Naive thymus-derived CD4-positive, alpha-beta T cell (primary cell): ENCODE measurements around the gene GMPR. TPM values are rescaled to one million over a fixed set of nuclear protein-coding genes. Genes with fewer than 3 reads are reported as not detected.

ENCODE experiments used
- ATAC-seq: fragments of 150-1000 bp; cut with Tn5 transposase; 2 replicates; pipeline ENCODE4 v1.10.0; 2021; ENCODE audit warnings: mild to moderate bottlenecking, moderate library complexity
- CTCF ChIA-PET: fragments of 350-600 bp; sonication (Branson Sonifier 250); formaldehyde crosslinking; loops from one replicate; lab custom pipeline; 2021; ENCODE audit warnings: antibody characterized with exemption; lab: Charles Lee
- POLR2A ChIA-PET: fragments of 350-600 bp; sonication (Branson Sonifier 250); formaldehyde crosslinking; loops from one replicate; lab custom pipeline; 2021; ENCODE audit warnings: antibody characterized with exemption, inconsistent platforms; lab: Charles Lee
- DNase-seq, 9 donors: peaks; one replicate each; pipeline versions ENCODE4 v3.0.0 to v3.0.0-alpha.2; 2020 to 2022; ENCODE audit warnings: mixed read lengths in 1 of 9
- H3K27ac ChIP-seq: one replicate; pipeline ENCODE4 v1.7.0; 2013; ENCODE audit warnings: mild to moderate bottlenecking, low read depth, low read length, moderate library complexity
- H3K27me3 ChIP-seq, 2 donors: one replicate each; pipeline ENCODE4 v1.7.0; 2013; ENCODE audit warnings: low read length in 2 of 2, mild to moderate bottlenecking in 2 of 2, moderate library complexity in 2 of 2; ENCODE audit not compliant: control insufficient read depth in 2 of 2, insufficient read depth in 2 of 2
- H3K36me3 ChIP-seq, 3 experiments: 1 replicate in 2 of 3; 2 replicates in 1 of 3; pipeline ENCODE4 v1.7.0; 2013; ENCODE audit warnings: low read length in 3 of 3, mild to moderate bottlenecking in 3 of 3, moderate library complexity in 1 of 3; ENCODE audit not compliant: insufficient read depth in 3 of 3, control insufficient read depth in 2 of 3
- H3K4me1 ChIP-seq, 2 donors: one replicate each; pipeline ENCODE4 v1.7.0; 2013; ENCODE audit warnings: low read length in 2 of 2, mild to moderate bottlenecking in 2 of 2, moderate library complexity in 1 of 2; ENCODE audit not compliant: control insufficient read depth in 2 of 2, insufficient read depth in 2 of 2
- H3K4me3 ChIP-seq: 2 replicates; pipeline ENCODE4 v1.7.0; 2013; ENCODE audit warnings: mild to moderate bottlenecking, low read length
- H3K9me3 ChIP-seq, 3 experiments: 1 replicate in 2 of 3; 2 replicates in 1 of 3; pipeline ENCODE4 v1.7.0; 2013; ENCODE audit warnings: low read length in 3 of 3; ENCODE audit not compliant: control insufficient read depth in 2 of 3
- H3K27ac Mint-ChIP-seq, 9 donors: one replicate each; pipeline ENCODE4 v1.8.0; 2020 to 2022; ENCODE audit warnings: mixed read lengths in 9 of 9, mild to moderate bottlenecking in 8 of 9, moderate library complexity in 5 of 9, inconsistent platforms in 2 of 9
- H3K27me3 Mint-ChIP-seq, 5 donors: one replicate each; pipeline ENCODE4 v1.8.0; 2021 to 2022; ENCODE audit warnings: mixed read lengths in 5 of 5, mild to moderate bottlenecking in 1 of 5
- H3K36me3 Mint-ChIP-seq, 5 donors: one replicate each; pipeline ENCODE4 v1.8.0; 2020 to 2022; ENCODE audit warnings: mixed read lengths in 5 of 5, mild to moderate bottlenecking in 3 of 5, inconsistent platforms in 1 of 5
- H3K4me1 Mint-ChIP-seq, 7 donors: one replicate each; pipeline ENCODE4 v1.8.0; 2020 to 2022; ENCODE audit warnings: mixed read lengths in 7 of 7, mild to moderate bottlenecking in 3 of 7, inconsistent platforms in 1 of 7
- H3K4me3 Mint-ChIP-seq, 10 donors: one replicate each; pipeline ENCODE4 v1.8.0; 2020 to 2022; ENCODE audit warnings: mild to moderate bottlenecking in 10 of 10, mixed read lengths in 10 of 10, moderate library complexity in 6 of 10, inconsistent platforms in 2 of 10
- H3K9me3 Mint-ChIP-seq, 11 donors: one replicate each; pipeline ENCODE4 v1.8.0; 2020 to 2022; ENCODE audit warnings: mixed read lengths in 11 of 11, mild to moderate bottlenecking in 4 of 11, inconsistent platforms in 1 of 11, moderate library complexity in 1 of 11
- intact Hi-C, 2 donors: fragments of 100-400 bp; cut with micrococcal nuclease; formaldehyde crosslinking; loops; one replicate each; pipeline ENCODE4 v1.15.1; 2023
- polyA plus RNA-seq, 2 donors: library from polyadenylated mRNA; unstranded; fragments of 300-500 nt; fragmentation: Illumina TruSeq; gene quantifications; one replicate each; pipeline ENCODE4 v1.2.3, GENCODE V29; 2021
- total RNA-seq, 6 experiments: library from RNA in 5 of 6; stranded (reverse) in 5 of 6; gene quantifications; 1 replicate in 5 of 6; 2 replicates in 1 of 6; pipeline ENCODE4 v1.2.3 and lab custom pipeline; 2021 to 2026

The GMPR gene
- total and polyA plus RNA-seq, 7 experiments from 2014 or later: 0.60 to 2.1 (median 0.93) TPM; not detected in 2

DNA sequence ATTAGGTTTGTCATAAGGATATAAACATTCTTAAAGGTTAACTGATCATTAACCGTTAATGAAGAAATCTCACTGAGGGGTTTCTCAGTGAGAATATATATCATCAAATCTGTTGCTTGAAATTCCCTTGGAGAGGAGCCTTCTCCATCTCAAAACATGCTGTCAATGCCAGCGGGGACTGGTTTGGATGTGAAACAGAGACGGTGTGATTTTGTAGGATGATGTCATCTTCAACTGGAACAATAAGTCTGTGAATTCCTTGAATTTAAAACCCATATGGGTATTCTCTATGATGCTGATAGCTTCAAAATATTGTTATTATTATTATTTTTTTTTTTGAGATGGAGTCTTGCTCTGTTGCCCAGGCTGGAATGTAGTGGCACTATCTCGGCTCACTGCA, 75.9 kb downstream of the GMPR start:
- Mint-ChIP-seq H3K27ac (no peak overlapping the region), H3K4me3 (no peak overlapping the region), H3K27me3 (no peaks in the 10 kb centered on the region), H3K36me3 (peaks cover 2 to 8% (median 2%) of the 10 kb centered on the region in 5 donors), H3K9me3 (peaks cover 0 to 2% (median 0%) of the 10 kb centered on the region in 11 donors), H3K4me1 (peaks cover 12 to 25% (median 24%) of the 10 kb centered on the region in 7 donors)
- H3K27ac ChIP-seq: no peak overlapping the region
- no peaks in the 10 kb centered on the region for H3K9me3 ChIP-seq
- peaks cover 13 to 26% of the 10 kb centered on the region in 2 donors for H3K4me1 ChIP-seq
- peaks cover 0 to 5% (median 0%) of the 10 kb centered on the region in 3 experiments for H3K36me3 ChIP-seq
- ChIA-PET POLR2A (no interaction called here), CTCF (interaction anchor here (0.6 kb wide), 1 partner anchor 18 kb away, joined by 3 read pairs; no protein-coding TSS in a partner anchor)
- intact Hi-C loops: no loop called here
- DNase-seq (no peak), ATAC-seq (no peak)
- H3K27me3 ChIP-seq: no peaks in the 10 kb centered on the region
- no peak overlapping the region for H3K4me3 ChIP-seq

DNA sequence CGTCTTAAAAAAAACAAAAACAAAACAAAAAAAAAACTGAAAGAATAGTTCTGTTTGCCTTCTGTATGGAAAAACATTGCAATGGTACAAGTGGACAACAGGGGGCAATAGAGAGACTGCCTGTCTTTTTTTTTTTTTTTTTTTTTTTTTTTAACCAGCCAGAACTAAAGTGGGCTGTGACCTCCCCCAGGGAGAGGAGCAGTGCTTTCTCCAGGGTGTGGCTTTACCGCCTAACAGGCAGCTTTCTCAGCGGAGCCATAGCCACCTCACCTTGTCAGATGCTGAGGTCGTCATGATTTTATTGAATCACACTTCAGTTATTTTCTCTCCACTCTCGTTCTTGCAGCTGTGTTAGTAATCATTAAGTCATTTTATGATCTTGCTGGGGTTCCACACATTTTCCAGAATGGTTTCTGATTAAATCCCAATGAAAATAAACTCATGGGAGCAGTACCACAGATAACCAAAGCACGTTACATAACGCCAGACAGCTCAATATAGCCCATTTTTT, 78.4 kb downstream of the GMPR start:
- intact Hi-C loops: loop anchor here (1.0 kb wide), 2 partner anchors 16 to 93 kb away; no protein-coding TSS in a partner anchor
- Mint-ChIP-seq H3K4me1 (peaks cover 21 to 50% (median 49%) of the 10 kb centered on the region in 7 donors), H3K27me3 (no peaks in the 10 kb centered on the region), H3K4me3 (no peak overlapping the region), H3K36me3 (peaks cover 0 to 6% (median 0%) of the 10 kb centered on the region in 5 donors), H3K9me3 (peaks cover 0 to 2% (median 0%) of the 10 kb centered on the region in 11 donors), H3K27ac (peak overlapping the region in 6 of 9 donors; percentile 42 to 85 (median 48))
- H3K27me3 ChIP-seq: no peaks in the 10 kb centered on the region
- H3K27ac ChIP-seq: no peak overlapping the region
- no peaks in the 10 kb centered on the region for H3K36me3 ChIP-seq
- H3K9me3 ChIP-seq: no peaks in the 10 kb centered on the region
- H3K4me1 ChIP-seq: peaks cover 36 to 46% of the 10 kb centered on the region in 2 donors
- POLR2A ChIA-PET: interaction anchor here (0.6 to 1.6 kb wide), 3 partner anchors 15 to 1949 kb away, joined by 3 to 5 read pairs (median 3); no protein-coding TSS in a partner anchor
- peak in 7 of 9 donors; percentile 47 to 70 (median 60) for DNase-seq
- ATAC-seq: no peak
- CTCF ChIA-PET: interaction anchor here (0.8 to 4.4 kb wide), 4 partner anchors 13 to 454 kb away, joined by 3 to 35 read pairs (median 4); no protein-coding TSS in a partner anchor
- H3K4me3 ChIP-seq: no peak overlapping the region

DNA sequence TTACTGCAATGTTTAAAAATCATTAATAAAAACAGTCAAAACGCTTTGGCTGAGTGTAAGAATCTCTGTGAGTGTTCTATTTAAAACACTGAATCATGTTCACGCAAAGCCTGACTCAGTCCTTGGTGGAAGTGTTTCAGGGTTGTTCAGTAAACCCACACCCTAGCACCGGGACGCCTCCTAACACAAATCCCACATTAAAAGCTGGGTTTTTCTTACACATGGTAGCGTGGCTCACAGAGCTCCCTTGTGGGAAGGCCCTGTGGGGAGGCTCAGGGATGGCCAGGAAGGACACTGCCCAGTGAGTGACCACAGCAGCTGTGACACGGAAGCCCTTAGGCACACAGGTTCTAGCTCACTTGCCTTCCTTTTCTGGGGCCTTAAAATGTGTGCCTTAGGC, 80.2 kb downstream of the GMPR start:
- peak overlapping the region; percentile 91 to 97 (median 95) for H3K27ac Mint-ChIP-seq
- H3K4me3 ChIP-seq: no peak overlapping the region
- peaks cover 0 to 8% (median 0%) of the 10 kb centered on the region in 5 donors for H3K36me3 Mint-ChIP-seq
- ATAC-seq (no peak), DNase-seq (peak in 1 of 9 donors; percentile 54)
- H3K27ac ChIP-seq: peak overlapping the region; percentile 84
- no peaks in the 10 kb centered on the region for H3K27me3 Mint-ChIP-seq
- H3K4me3 Mint-ChIP-seq: peak overlapping the region in 4 of 10 donors; percentile 29 to 85 (median 54)
- no peaks in the 10 kb centered on the region for H3K9me3 ChIP-seq
- H3K4me1 ChIP-seq: peaks cover 52 to 63% of the 10 kb centered on the region in 2 donors
- CTCF ChIA-PET: interaction anchor here (0.7 to 4.4 kb wide), 4 partner anchors 15 to 452 kb away, joined by 4 to 35 read pairs (median 4); no protein-coding TSS in a partner anchor
- H3K9me3 Mint-ChIP-seq: peaks cover 0 to 2% (median 0%) of the 10 kb centered on the region in 11 donors
- H3K36me3 ChIP-seq: no peaks in the 10 kb centered on the region
- POLR2A ChIA-PET: interaction anchor here (0.6 to 1.0 kb wide), 3 partner anchors 10 to 441 kb away, joined by 3 to 6 read pairs (median 3); no protein-coding TSS in a partner anchor
- peaks cover 37 to 68% (median 64%) of the 10 kb centered on the region in 7 donors for H3K4me1 Mint-ChIP-seq
- intact Hi-C loops: loop anchor here in 1 of 2 donors (2.0 kb wide), 1 partner anchor 80 kb away; the partner anchor contains the start of gene GMPR
- no peaks in the 10 kb centered on the region for H3K27me3 ChIP-seq

DNA sequence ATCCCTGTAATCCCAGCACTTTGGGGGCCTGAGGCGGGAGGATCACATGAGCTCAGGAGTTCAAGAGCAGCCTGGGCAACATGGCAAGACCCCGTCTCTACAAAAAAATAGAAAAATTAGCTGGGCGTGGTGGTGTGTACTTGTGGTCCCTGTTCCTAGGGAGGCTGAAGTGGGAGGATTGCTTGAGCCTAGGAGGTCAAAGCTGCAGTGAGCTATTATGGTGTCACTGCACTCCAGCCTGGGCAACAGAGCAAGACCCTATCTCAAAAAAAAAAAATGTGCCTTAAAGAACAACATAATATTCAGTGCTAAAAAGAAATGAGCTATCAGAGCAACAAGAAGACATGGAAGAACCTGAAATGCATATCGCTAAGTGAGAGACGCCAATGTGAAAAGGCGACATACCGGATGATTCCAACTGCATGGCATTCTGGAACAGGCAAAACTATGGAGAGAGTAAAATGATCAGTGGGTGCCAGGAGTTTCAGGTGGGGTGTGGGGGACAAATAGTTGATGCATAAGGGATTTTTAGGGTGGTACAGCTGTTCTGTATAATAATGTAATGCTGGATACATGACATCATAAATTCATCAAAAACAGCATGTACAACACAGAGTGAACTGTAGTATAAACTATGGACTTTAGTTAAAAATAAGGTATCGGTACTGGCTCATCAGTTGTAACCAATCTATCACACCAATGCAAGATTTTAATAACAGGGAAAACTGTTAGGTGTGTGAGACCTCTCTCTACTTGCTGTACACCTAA, 80.8 kb downstream of the GMPR start:
- H3K4me3 ChIP-seq: peak overlapping the region; percentile 43
- H3K9me3 ChIP-seq: no peaks in the 10 kb centered on the region
- Mint-ChIP-seq H3K4me3 (peak overlapping the region in 9 of 10 donors; percentile 68 to 86 (median 79)), H3K9me3 (peaks cover 0 to 2% (median 0%) of the 10 kb centered on the region in 11 donors), H3K36me3 (peaks cover 0 to 9% (median 0%) of the 10 kb centered on the region in 5 donors), H3K4me1 (peaks cover 41 to 72% (median 69%) of the 10 kb centered on the region in 7 donors), H3K27me3 (no peaks in the 10 kb centered on the region), H3K27ac (peak overlapping the region; percentile 91 to 97 (median 95))
- POLR2A ChIA-PET: interaction anchor here (0.6 to 1.5 kb wide), 9 partner anchors 9 to 444 kb away, joined by 3 to 6 read pairs (median 3); partner anchors contain the start of gene ATXN1
- H3K4me1 ChIP-seq: peaks cover 58 to 69% of the 10 kb centered on the region in 2 donors
- intact Hi-C loops: loop anchor here in 1 of 2 donors (2.0 kb wide), 1 partner anchor 80 kb away; the partner anchor contains the start of gene GMPR
- DNase-seq (no peak), ATAC-seq (no peak)
- CTCF ChIA-PET: interaction anchor here (0.8 to 4.4 kb wide), 6 partner anchors 9 to 451 kb away, joined by 3 to 35 read pairs (median 3); no protein-coding TSS in a partner anchor
- H3K36me3 ChIP-seq: no peaks in the 10 kb centered on the region
- peak overlapping the region; percentile 84 for H3K27ac ChIP-seq
- H3K27me3 ChIP-seq: no peaks in the 10 kb centered on the region

DNA sequence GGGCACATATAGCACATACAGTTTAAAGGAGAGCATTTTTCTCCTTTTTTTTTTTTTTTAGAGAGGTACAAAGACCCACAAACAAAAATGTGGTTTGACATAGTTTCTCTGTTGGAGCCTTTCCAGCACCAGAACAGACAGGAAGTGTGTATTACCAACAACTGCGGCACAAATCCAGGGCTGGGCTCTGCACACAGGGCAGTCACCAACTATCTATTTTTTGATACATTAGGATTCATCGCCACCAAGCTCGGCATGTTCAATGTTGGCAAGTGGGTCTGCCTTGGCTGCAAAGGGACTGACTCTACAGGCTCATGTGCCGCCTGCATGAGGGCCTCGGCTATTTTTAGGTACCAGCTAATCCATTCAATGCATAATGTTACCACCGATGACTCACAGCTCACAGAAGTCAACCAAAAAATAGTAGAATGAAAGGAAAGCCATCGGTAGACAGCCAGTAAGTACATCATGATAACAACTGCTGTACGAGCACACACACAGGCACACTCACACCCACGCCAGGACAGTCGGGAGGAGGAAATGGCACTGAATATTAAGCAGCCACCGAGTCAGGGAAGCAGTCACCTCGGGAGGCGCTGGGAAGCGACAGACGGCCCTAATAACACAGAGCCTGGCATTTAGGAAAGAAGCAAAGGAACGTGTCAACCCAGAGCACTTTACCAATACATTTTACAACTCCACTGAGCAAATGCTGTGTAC, 81.6 kb downstream of the GMPR start:
- no peaks in the 10 kb centered on the region for H3K27me3 ChIP-seq
- H3K4me3 ChIP-seq: peak overlapping the region; percentile 43
- ATAC-seq (peak; percentile 70), DNase-seq (peak; percentile 33 to 91 (median 79))
- peaks cover 0 to 2% (median 0%) of the 10 kb centered on the region in 11 donors for H3K9me3 Mint-ChIP-seq
- H3K27me3 Mint-ChIP-seq: no peaks in the 10 kb centered on the region
- peaks cover 58 to 72% of the 10 kb centered on the region in 2 donors for H3K4me1 ChIP-seq
- peaks cover 0 to 11% (median 0%) of the 10 kb centered on the region in 5 donors for H3K36me3 Mint-ChIP-seq
- peak overlapping the region; percentile 91 to 97 (median 95) for H3K27ac Mint-ChIP-seq
- intact Hi-C loops: loop anchor here (1.0 to 5.0 kb wide), 14 partner anchors 11 to 1942 kb away; partner anchors contain the start of genes DEK (in 2 of the 2), GMPR (in 2 of the 2), NUP153 (in 2 of the 2) and ATXN1 (in 1 of the 2)
- peak overlapping the region; percentile 84 for H3K27ac ChIP-seq
- H3K9me3 ChIP-seq: no peaks in the 10 kb centered on the region
- peaks cover 41 to 78% (median 74%) of the 10 kb centered on the region in 7 donors for H3K4me1 Mint-ChIP-seq
- H3K4me3 Mint-ChIP-seq: peak overlapping the region; percentile 67 to 86 (median 78)
- no peaks in the 10 kb centered on the region for H3K36me3 ChIP-seq
- ChIA-PET POLR2A (interaction anchor here (0.7 to 1.5 kb wide), 5 partner anchors 89 to 443 kb away, joined by 3 to 4 read pairs (median 3); partner anchors contain the start of gene ATXN1), CTCF (interaction anchor here (0.8 to 2.0 kb wide), 5 partner anchors 8 to 451 kb away, joined by 3 to 4 read pairs (median 3); no protein-coding TSS in a partner anchor)
